IPS-18a (cell line): ENCODE results near the gene PARD6A.
A peak's percentile ranks its signal among the peaks of the same experiment; 100 is the strongest.

Experiments
- H3K27ac ChIP-seq: one replicate; pipeline ENCODE4 v1.5.1; 2013; ENCODE audit warnings: low read length
- H3K27me3 ChIP-seq: one replicate; pipeline ENCODE4 v1.6.1; 2013; ENCODE audit warnings: mild to moderate bottlenecking, low read length; ENCODE audit not compliant: control insufficient read depth, insufficient read depth
- H3K36me3 ChIP-seq: one replicate; pipeline ENCODE4 v1.6.1; 2013; ENCODE audit warnings: low read depth, low read length; ENCODE audit not compliant: control insufficient read depth
- H3K4me1 ChIP-seq: one replicate; pipeline ENCODE4 v1.6.1; 2013; ENCODE audit warnings: low read depth, low read length; ENCODE audit not compliant: control insufficient read depth
- H3K4me3 ChIP-seq: one replicate; pipeline ENCODE4 v1.5.1; 2013; ENCODE audit warnings: low read length
- H3K9ac ChIP-seq: one replicate; pipeline ENCODE4 v1.6.1; 2013; ENCODE audit warnings: mild to moderate bottlenecking, low read length, moderate library complexity
- H3K9me3 ChIP-seq: one replicate; pipeline ENCODE4 v1.6.1; 2013; ENCODE audit warnings: low read depth, low read length; ENCODE audit not compliant: control insufficient read depth

PARD6A gene

DNA sequence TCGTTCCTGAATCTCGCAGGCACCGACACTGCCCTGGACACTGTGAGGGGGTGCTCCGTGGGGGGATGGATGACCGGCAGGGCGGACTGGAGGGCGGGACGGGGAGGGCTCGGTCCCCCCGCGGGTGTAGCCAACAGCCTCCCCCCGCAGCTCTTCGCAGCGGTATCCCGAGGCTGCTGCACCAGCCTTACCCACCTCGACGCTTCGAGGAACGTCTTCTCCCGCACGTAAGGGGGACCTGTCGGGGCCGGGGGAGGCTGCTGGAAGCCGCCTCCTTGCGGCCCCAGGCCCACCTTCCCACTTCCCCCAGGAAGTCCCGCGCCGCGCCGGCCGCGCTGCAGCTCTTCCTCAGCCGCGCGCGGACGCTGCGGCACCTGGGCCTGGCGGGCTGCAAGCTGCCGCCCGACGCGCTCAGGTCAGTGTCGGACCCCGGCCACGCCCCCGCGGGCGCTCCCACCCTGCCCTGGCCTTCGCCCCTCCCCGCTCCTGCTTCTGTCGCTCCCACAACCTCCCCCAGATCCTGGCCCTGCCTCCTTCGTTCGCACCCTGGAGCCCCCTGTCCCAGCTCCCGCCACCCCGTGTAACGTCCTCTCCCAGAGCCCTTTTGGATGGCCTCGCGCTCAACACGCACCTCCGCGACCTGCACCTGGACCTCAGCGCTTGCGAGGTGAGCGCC is 12.5 kb upstream of the PARD6A start:
- no peak overlapping the region for H3K9ac ChIP-seq
- no peaks in the 10 kb centered on the region for H3K4me1 ChIP-seq
- no peak overlapping the region for H3K27ac ChIP-seq
- H3K4me3 ChIP-seq, result no peak overlapping the region
- H3K9me3 ChIP-seq, result no peaks in the 10 kb centered on the region
- H3K27me3 ChIP-seq, result peaks cover 47% of the 10 kb centered on the region
- H3K36me3 ChIP-seq, result no peaks in the 10 kb centered on the region

GRCh38 chr16:67648764-67649407 is 11.9 kb upstream of the PARD6A start:
- H3K36me3 ChIP-seq, result no peaks in the 10 kb centered on the region
- H3K4me3 ChIP-seq, result no peak overlapping the region
- H3K4me1 ChIP-seq, result no peaks in the 10 kb centered on the region
- no peak overlapping the region for H3K9ac ChIP-seq
- peaks cover 52% of the 10 kb centered on the region for H3K27me3 ChIP-seq
- no peak overlapping the region for H3K27ac ChIP-seq
- no peaks in the 10 kb centered on the region for H3K9me3 ChIP-seq

- no peak overlapping the region for H3K9ac ChIP-seq
- no peaks in the 10 kb centered on the region for H3K36me3 ChIP-seq
- peaks cover 52% of the 10 kb centered on the region for H3K27me3 ChIP-seq
- no peaks in the 10 kb centered on the region for H3K4me1 ChIP-seq
- H3K4me3 ChIP-seq, result no peak overlapping the region
- no peaks in the 10 kb centered on the region for H3K9me3 ChIP-seq
- no peak overlapping the region for H3K27ac ChIP-seq
Observed at GRCh38 chr16:67649494-67649931, 11.2 kb upstream of the PARD6A start.

DNA sequence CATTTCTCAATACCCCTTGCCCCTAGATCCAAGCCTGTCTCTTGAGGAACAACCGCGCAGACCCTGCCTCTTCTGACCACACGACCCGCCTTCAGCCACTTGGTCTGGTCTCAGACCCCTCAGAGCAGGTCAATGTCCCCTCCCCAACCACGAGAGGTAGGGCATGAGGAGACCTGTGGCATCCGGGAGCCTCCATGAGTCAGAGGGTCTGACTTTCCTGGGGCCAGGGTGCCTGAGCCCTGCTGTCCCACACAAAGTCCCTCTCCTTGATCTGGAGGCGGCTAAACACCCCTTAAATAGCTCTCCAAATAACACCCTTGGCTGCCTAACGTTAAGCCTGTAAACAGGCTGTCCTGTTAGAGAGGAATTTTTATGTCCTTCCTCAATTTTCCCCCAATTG is 10.7 kb upstream of the PARD6A start:
- H3K27me3 ChIP-seq, result peaks cover 57% of the 10 kb centered on the region
- H3K9ac ChIP-seq, result no peak overlapping the region
- no peaks in the 10 kb centered on the region for H3K36me3 ChIP-seq

GRCh38 chr16:67651039-67651438 is 9.7 kb upstream of the PARD6A start:
- H3K4me3 ChIP-seq, result no peak overlapping the region
- no peaks in the 10 kb centered on the region for H3K36me3 ChIP-seq
- no peaks in the 10 kb centered on the region for H3K9me3 ChIP-seq
- no peak overlapping the region for H3K9ac ChIP-seq
- H3K27me3 ChIP-seq, result peaks cover 51% of the 10 kb centered on the region
- no peaks in the 10 kb centered on the region for H3K4me1 ChIP-seq
- no peak overlapping the region for H3K27ac ChIP-seq

More for the DNA sequence above, 10.7 kb upstream of the PARD6A start:
- H3K4me3 ChIP-seq, result no peak overlapping the region
- no peak overlapping the region for H3K27ac ChIP-seq
- no peaks in the 10 kb centered on the region for H3K9me3 ChIP-seq
- H3K4me1 ChIP-seq, result no peaks in the 10 kb centered on the region

GRCh38 chr16:67651847-67652246 is 8.9 kb upstream of the PARD6A start:
- Histone ChIP-seq H3K27ac (no peak overlapping the region), H3K4me1 (no peaks in the 10 kb centered on the region), H3K9me3 (no peaks in the 10 kb centered on the region), H3K36me3 (no peaks in the 10 kb centered on the region), H3K4me3 (no peak overlapping the region), H3K27me3 (peaks cover 51% of the 10 kb centered on the region), H3K9ac (no peak overlapping the region)

DNA sequence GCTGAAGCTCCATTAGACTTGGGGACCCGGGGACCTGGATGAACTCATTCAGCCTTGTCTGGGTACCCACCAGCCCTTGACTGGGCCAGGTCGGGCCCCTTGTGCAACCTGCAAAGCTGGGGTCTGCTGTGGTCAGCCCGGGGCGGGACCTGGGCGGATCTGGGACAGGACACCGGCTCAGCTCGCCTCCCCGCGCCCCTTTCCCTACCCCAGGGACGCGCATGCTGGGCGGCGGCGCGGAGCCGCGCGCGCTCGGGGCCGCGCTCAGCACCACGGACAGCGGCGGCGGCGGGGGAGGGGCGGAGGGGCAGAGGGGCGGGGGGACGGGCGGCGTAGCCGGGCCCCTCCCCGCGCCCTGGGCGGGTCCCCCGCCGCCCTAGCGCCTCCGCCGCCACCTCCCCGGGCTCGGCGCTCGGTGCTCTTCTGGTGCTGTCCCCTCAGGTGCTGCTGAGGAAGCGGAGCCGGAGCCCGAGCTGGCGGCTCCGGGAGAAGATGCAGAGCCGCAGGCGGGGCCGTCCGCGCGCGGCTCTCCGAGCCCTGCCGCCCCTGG is 8.1 kb upstream of the PARD6A start:
- Histone ChIP-seq H3K4me1 (no peaks in the 10 kb centered on the region), H3K27ac (no peak overlapping the region), H3K9ac (no peak overlapping the region), H3K36me3 (no peaks in the 10 kb centered on the region), H3K27me3 (peaks cover 51% of the 10 kb centered on the region), H3K4me3 (peak overlapping the region; percentile 58), H3K9me3 (no peaks in the 10 kb centered on the region)

DNA sequence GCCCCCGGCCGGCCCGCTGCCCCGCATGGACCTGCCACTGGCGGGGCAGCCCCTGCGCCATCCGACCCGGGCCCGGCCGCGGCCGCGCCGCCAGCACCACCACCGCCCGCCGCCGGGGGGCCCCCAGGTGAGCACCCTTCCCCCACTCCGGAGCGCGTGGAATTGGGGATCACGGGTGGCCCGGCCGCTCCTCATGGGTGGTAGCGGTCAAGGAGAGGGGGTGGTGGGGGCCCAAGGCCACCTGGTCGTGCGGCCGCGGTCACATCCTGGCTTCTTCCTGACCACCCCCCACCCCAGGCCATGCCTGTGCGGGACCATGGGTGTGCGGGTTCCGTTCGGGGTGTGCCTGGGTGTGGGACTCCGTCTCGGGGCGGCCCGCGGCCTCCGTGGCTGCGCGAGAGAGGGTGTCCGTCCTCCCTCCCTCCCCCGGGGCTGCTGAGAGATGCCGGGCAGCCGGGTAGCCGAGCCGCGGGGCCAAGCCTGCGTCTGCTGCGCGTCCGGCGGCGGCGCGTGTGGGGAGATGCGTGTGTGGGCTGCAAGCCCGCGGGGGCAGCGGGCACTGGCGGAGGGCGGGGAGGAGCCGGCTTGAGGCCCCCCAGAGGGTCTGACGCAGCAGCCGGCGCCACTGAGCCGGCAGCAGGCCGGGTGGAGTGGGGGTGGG is 7.5 kb upstream of the PARD6A start:
- Histone ChIP-seq H3K9ac (no peak overlapping the region), H3K4me3 (peak overlapping the region; percentile 58), H3K4me1 (no peaks in the 10 kb centered on the region), H3K27me3 (peaks cover 51% of the 10 kb centered on the region), H3K36me3 (no peaks in the 10 kb centered on the region), H3K9me3 (no peaks in the 10 kb centered on the region), H3K27ac (no peak overlapping the region)

- Histone ChIP-seq H3K9me3 (no peaks in the 10 kb centered on the region), H3K27ac (no peak overlapping the region), H3K9ac (no peak overlapping the region), H3K4me3 (peak overlapping the region; percentile 58), H3K36me3 (no peaks in the 10 kb centered on the region), H3K4me1 (no peaks in the 10 kb centered on the region), H3K27me3 (peaks cover 49% of the 10 kb centered on the region)
Observed at GRCh38 chr16:67653789-67654402, 6.9 kb upstream of the PARD6A start.

GRCh38 chr16:67654403-67654911 is 6.3 kb upstream of the PARD6A start:
- Histone ChIP-seq H3K27me3 (peaks cover 49% of the 10 kb centered on the region), H3K4me1 (no peaks in the 10 kb centered on the region), H3K36me3 (no peaks in the 10 kb centered on the region), H3K27ac (no peak overlapping the region), H3K9me3 (no peaks in the 10 kb centered on the region), H3K9ac (no peak overlapping the region), H3K4me3 (no peak overlapping the region)

DNA sequence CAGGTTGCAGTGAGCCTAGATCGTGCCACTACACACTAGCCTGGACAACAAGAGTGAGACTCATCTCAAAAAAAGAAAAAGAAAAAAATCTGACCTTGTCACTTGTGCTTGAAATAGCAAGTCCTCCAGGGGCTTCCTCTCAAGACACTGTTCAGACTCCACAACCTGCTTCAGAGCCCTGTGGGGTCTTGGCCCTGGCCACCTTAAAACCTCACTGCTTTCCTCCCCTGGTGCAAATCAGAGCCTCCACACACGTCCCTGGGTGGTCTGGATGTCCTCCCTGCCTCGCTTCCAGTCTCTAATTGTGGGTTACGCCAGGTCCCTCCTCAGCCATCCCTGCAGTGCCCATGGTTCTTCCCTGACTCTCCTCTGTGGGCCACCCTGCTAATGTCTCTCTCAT is 5.4 kb upstream of the PARD6A start:
- Histone ChIP-seq H3K36me3 (no peaks in the 10 kb centered on the region), H3K27ac (no peak overlapping the region), H3K9me3 (no peaks in the 10 kb centered on the region), H3K4me1 (no peaks in the 10 kb centered on the region), H3K9ac (no peak overlapping the region), H3K4me3 (no peak overlapping the region), H3K27me3 (peaks cover 42% of the 10 kb centered on the region)
